T-cell (primary cell): ENCODE results near the gene FBN1. TPM values are rescaled to one million over a fixed set of nuclear protein-coding genes. Genes with fewer than 3 reads are reported as not detected.

ENCODE experiments used
- ATAC-seq, 4 experiments: fragments of 200-7000 bp in 3 of 4; fragments of 150-1000 bp in 1 of 4; cut with Tn5 transposase; replicated peaks in 1 of 4; 1 replicate in 3 of 4; 2 replicates in 1 of 4; pipeline ENCODE4 v1.10.0; 2021; ENCODE audit warnings: moderate library complexity in 3 of 4, mild to moderate bottlenecking in 2 of 4, moderate number of reproducible peaks in 1 of 4
- CTCF ChIA-PET, 2 donors: fragments of 300-600 bp; sonication (Branson Sonifier 250); formaldehyde crosslinking; loops; one replicate each; lab custom pipeline; 2022; ENCODE audit warnings: antibody characterized with exemption in 2 of 2; lab: Charles Lee
- POLR2A ChIA-PET, 2 donors: fragments of 300-600 bp; sonication (Branson Sonifier 250); formaldehyde crosslinking; loops; one replicate each; lab custom pipeline; 2022; ENCODE audit warnings: antibody characterized with exemption in 2 of 2; lab: Charles Lee
- DNase-seq, 35 experiments: peaks; one replicate each; pipeline versions ENCODE4 v3.0.0 to v3.0.0-alpha.2; 2013 to 2023
- H3K27ac ChIP-seq: one replicate; pipeline ENCODE4 v1.5.1; 2013; ENCODE audit warnings: low read length
- H3K27me3 ChIP-seq, 2 experiments: replicated peaks in 1 of 2; 1 replicate in 1 of 2; 2 replicates in 1 of 2; pipeline versions ENCODE4 v1.6.1 to v1.7.0; 2013; ENCODE audit warnings: low read length in 1 of 2, mixed read lengths in 1 of 2; ENCODE audit not compliant: control insufficient read depth in 2 of 2, insufficient read depth in 2 of 2; ENCODE audit errors: extremely low read depth in 1 of 2
- H3K36me3 ChIP-seq, 2 donors: 1 replicate in 1 of 2; 2 replicates in 1 of 2; pipeline versions ENCODE4 v1.6.1 to v1.7.0; 2013; ENCODE audit warnings: low read length in 1 of 2; ENCODE audit not compliant: control insufficient read depth in 2 of 2, insufficient read depth in 1 of 2; ENCODE audit errors: extremely low read depth in 1 of 2
- H3K4me1 ChIP-seq, 2 experiments: 1 replicate in 1 of 2; 2 replicates in 1 of 2; pipeline versions ENCODE4 v1.6.1 to v1.7.0; 2013; ENCODE audit warnings: low read length in 2 of 2, mixed read lengths in 1 of 2; ENCODE audit not compliant: insufficient read depth in 2 of 2, control insufficient read depth in 1 of 2; ENCODE audit errors: extremely low read depth in 1 of 2
- H3K4me3 ChIP-seq, 2 donors: 1 replicate in 1 of 2; 2 replicates in 1 of 2; pipeline versions ENCODE4 v1.5.1 to v1.7.0; 2013; ENCODE audit warnings: mild to moderate bottlenecking in 2 of 2, low read length in 1 of 2, moderate library complexity in 1 of 2; ENCODE audit not compliant: control insufficient read depth in 1 of 2; ENCODE audit errors: extremely low read depth in 1 of 2
- H3K9me3 ChIP-seq: 2 replicates; pipeline ENCODE4 v1.7.0; 2013
- H3K27ac Mint-ChIP-seq, 2 donors: one replicate each; pipeline ENCODE4 v1.8.0; 2020 to 2021; ENCODE audit warnings: mild to moderate bottlenecking in 2 of 2, mixed read lengths in 2 of 2
- H3K27me3 Mint-ChIP-seq, 2 donors: one replicate each; pipeline ENCODE4 v1.8.0; 2021 to 2022; ENCODE audit warnings: mixed read lengths in 2 of 2
- H3K36me3 Mint-ChIP-seq: one replicate; pipeline ENCODE4 v1.8.0; 2021; ENCODE audit warnings: mixed read lengths
- H3K4me1 Mint-ChIP-seq, 3 donors: one replicate each; pipeline ENCODE4 v1.8.0; 2020 to 2022; ENCODE audit warnings: mixed read lengths in 3 of 3, mild to moderate bottlenecking in 1 of 3
- H3K4me3 Mint-ChIP-seq, 3 donors: one replicate each; pipeline ENCODE4 v1.8.0; 2020 to 2022; ENCODE audit warnings: mild to moderate bottlenecking in 3 of 3, mixed read lengths in 3 of 3, moderate library complexity in 3 of 3
- H3K9me3 Mint-ChIP-seq, 3 donors: one replicate each; pipeline ENCODE4 v1.8.0; 2020 to 2022; ENCODE audit warnings: mixed read lengths in 3 of 3
- WGBS: methylation state at CpG from one replicate; pipeline ENCODE4 v1.1.5; 2013; ENCODE audit warnings: missing lambda C conversion rate; ENCODE audit not compliant: insufficient coverage; 5-methylcytosine and 5-hydroxymethylcytosine counted together
- total RNA-seq, 35 experiments: library from RNA in 6 of 35; stranded (reverse) in 6 of 35; fragments of 120-200 nt in 1 of 35; gene quantifications; one replicate each; pipeline versions ENCODE4 v1.2.1 to v1.2.4 and lab custom pipeline; 2013 to 2026

FBN1 gene
- total RNA-seq, 5 donors from 2014 or later (not counting 1 experiment from before 2014, with no cell fraction given) = 0.28 to 1.2 (median 0.79) TPM

- ATAC-seq (no peak), DNase-seq (no peak)
- Mint-ChIP-seq H3K4me1 (peaks cover 0 to 7% (median 0%) of the 10 kb centered on the region in 3 donors), H3K9me3 (no peaks in the 10 kb centered on the region), H3K27me3 (peaks cover 3 to 7% of the 10 kb centered on the region in 2 donors), H3K36me3 (no peaks in the 10 kb centered on the region), H3K4me3 (no peak overlapping the region), H3K27ac (no peak overlapping the region)
- Histone ChIP-seq H3K36me3 (no peaks in the 10 kb centered on the region), H3K4me1 (no peaks in the 10 kb centered on the region), H3K27ac (no peak overlapping the region), H3K4me3 (no peak overlapping the region), H3K27me3 (no peaks in the 10 kb centered on the region), H3K9me3 (no peaks in the 10 kb centered on the region)
- CTCF ChIA-PET = no interaction called here
- POLR2A ChIA-PET = no interaction called here
- WGBS = 17% methylated on average over 1 of the region's 4 CpGs
Observed at GRCh38 chr15:48596415-48596814, 49.1 kb downstream of the FBN1 start.

GRCh38 chr15:48595981-48596380 is 49.5 kb downstream of the FBN1 start:
- peaks cover 3 to 7% of the 10 kb centered on the region in 2 donors for H3K27me3 Mint-ChIP-seq
- no peaks in the 10 kb centered on the region for H3K36me3 Mint-ChIP-seq
- ChIA-PET CTCF (no interaction called here), POLR2A (no interaction called here)
- H3K27ac ChIP-seq = no peak overlapping the region
- H3K4me3 ChIP-seq = no peak overlapping the region
- H3K27ac Mint-ChIP-seq = no peak overlapping the region
- ATAC-seq (no peak), DNase-seq (no peak)
- no peaks in the 10 kb centered on the region for H3K9me3 ChIP-seq
- H3K9me3 Mint-ChIP-seq = no peaks in the 10 kb centered on the region
- H3K36me3 ChIP-seq = no peaks in the 10 kb centered on the region
- no peak overlapping the region for H3K4me3 Mint-ChIP-seq
- H3K4me1 ChIP-seq = no peaks in the 10 kb centered on the region
- 80% methylated on average over 3 of the region's 5 CpGs for WGBS
- no peaks in the 10 kb centered on the region for H3K27me3 ChIP-seq
- H3K4me1 Mint-ChIP-seq = peaks cover 0 to 7% (median 0%) of the 10 kb centered on the region in 3 donors

DNA sequence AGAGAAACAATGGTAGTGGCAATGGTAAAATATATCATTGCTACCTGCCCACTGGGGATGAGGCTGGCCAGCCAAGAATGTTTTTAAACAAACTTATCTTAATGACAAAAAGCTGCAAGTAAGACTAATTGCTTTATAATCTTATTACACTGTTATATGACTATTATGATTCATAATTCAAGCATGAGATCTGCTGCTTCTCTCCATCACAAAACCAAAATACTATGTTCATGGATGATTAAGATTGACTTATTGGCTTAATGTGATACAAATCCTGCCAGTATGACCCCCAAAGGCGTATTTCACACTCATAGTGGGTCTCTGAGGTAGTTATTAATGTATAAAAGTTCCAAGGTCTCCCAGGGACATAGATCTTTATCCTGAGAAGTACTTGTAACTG is 52.6 kb downstream of the FBN1 start:
- Histone ChIP-seq H3K4me1 (no peaks in the 10 kb centered on the region), H3K27ac (no peak overlapping the region), H3K36me3 (no peaks in the 10 kb centered on the region), H3K9me3 (no peaks in the 10 kb centered on the region), H3K27me3 (no peaks in the 10 kb centered on the region), H3K4me3 (no peak overlapping the region)
- Mint-ChIP-seq H3K4me3 (no peak overlapping the region), H3K9me3 (no peaks in the 10 kb centered on the region), H3K4me1 (peaks cover 0 to 7% (median 0%) of the 10 kb centered on the region in 3 donors), H3K36me3 (no peaks in the 10 kb centered on the region), H3K27me3 (peaks cover 3 to 7% of the 10 kb centered on the region in 2 donors), H3K27ac (no peak overlapping the region)
- WGBS = no CpG with 5 or more reads among the region's 1 CpG
- ATAC-seq = no peak
- DNase-seq = no peak
- CTCF ChIA-PET = no interaction called here
- POLR2A ChIA-PET = no interaction called here

- Mint-ChIP-seq H3K36me3 (no peaks in the 10 kb centered on the region), H3K4me3 (no peak overlapping the region), H3K4me1 (peaks cover 0 to 7% (median 0%) of the 10 kb centered on the region in 3 donors), H3K27ac (no peak overlapping the region), H3K27me3 (peaks cover 3 to 7% of the 10 kb centered on the region in 2 donors), H3K9me3 (no peaks in the 10 kb centered on the region)
- H3K27me3 ChIP-seq = no peaks in the 10 kb centered on the region
- H3K4me1 ChIP-seq = no peaks in the 10 kb centered on the region
- no peak for ATAC-seq
- H3K9me3 ChIP-seq = no peaks in the 10 kb centered on the region
- no CpG with 5 or more reads among the region's 2 CpGs for WGBS
- CTCF ChIA-PET = no interaction called here
- H3K27ac ChIP-seq = no peak overlapping the region
- no peak for DNase-seq
- H3K4me3 ChIP-seq = no peak overlapping the region
- POLR2A ChIA-PET = no interaction called here
- no peaks in the 10 kb centered on the region for H3K36me3 ChIP-seq
Observed at GRCh38 chr15:48592221-48592731, 53.2 kb downstream of the FBN1 start.

- 60% methylated on average over 1 of the region's 1 CpG for WGBS
- CTCF ChIA-PET = no interaction called here
- ATAC-seq = no peak
Observed at GRCh38 chr15:48590723-48591122, 54.8 kb downstream of the FBN1 start.

GRCh38 chr15:48584812-48585563 is 60.5 kb downstream of the FBN1 start:
- H3K27ac Mint-ChIP-seq = no peak overlapping the region
- H3K9me3 Mint-ChIP-seq = no peaks in the 10 kb centered on the region
- Histone ChIP-seq H3K36me3 (no peaks in the 10 kb centered on the region), H3K4me1 (no peaks in the 10 kb centered on the region), H3K27ac (no peak overlapping the region), H3K9me3 (no peaks in the 10 kb centered on the region), H3K27me3 (no peaks in the 10 kb centered on the region), H3K4me3 (no peak overlapping the region)
- WGBS = no CpG with 5 or more reads among the region's 6 CpGs
- no peaks in the 10 kb centered on the region for H3K36me3 Mint-ChIP-seq
- peaks cover 0 to 4% of the 10 kb centered on the region in 2 donors for H3K27me3 Mint-ChIP-seq
- no peak overlapping the region for H3K4me3 Mint-ChIP-seq
- ATAC-seq (no peak), DNase-seq (no peak)
- H3K4me1 Mint-ChIP-seq = no peaks in the 10 kb centered on the region
- POLR2A ChIA-PET = no interaction called here
- CTCF ChIA-PET = no interaction called here

More at GRCh38 chr15:48590723-48591122, 54.8 kb downstream of the FBN1 start:
- peaks cover 3 to 11% of the 10 kb centered on the region in 2 donors for H3K27me3 Mint-ChIP-seq
- no peak overlapping the region for H3K4me3 ChIP-seq
- no peak overlapping the region for H3K27ac ChIP-seq
- H3K27ac Mint-ChIP-seq = no peak overlapping the region
- peaks cover 0 to 7% (median 0%) of the 10 kb centered on the region in 3 donors for H3K4me1 Mint-ChIP-seq
- no peaks in the 10 kb centered on the region for H3K4me1 ChIP-seq
- H3K9me3 Mint-ChIP-seq = no peaks in the 10 kb centered on the region
- POLR2A ChIA-PET = no interaction called here
- H3K36me3 ChIP-seq = no peaks in the 10 kb centered on the region
- H3K4me3 Mint-ChIP-seq = no peak overlapping the region
- no peak for DNase-seq
- H3K9me3 ChIP-seq = no peaks in the 10 kb centered on the region
- no peaks in the 10 kb centered on the region for H3K27me3 ChIP-seq
- H3K36me3 Mint-ChIP-seq = no peaks in the 10 kb centered on the region
